H1 (cell line): ENCODE results near the gene DOC2A.

Experiments used
- RAD21 ChIP-seq, 2 experiments: IDR thresholded peaks in 1 of 2; conservative IDR thresholded peaks in 1 of 2; 2 replicates each; pipeline ENCODE4 v1.6.1; 2011; ENCODE audit warnings: low read depth in 2 of 2, low read length in 2 of 2, improper control_type of control experiment in 1 of 2, inconsistent platforms in 1 of 2, mild to moderate bottlenecking in 1 of 2, moderate library complexity in 1 of 2
- TAF1 ChIP-seq: IDR thresholded peaks from 2 replicates; pipeline ENCODE4 v1.6.1; 2011; ENCODE audit warnings: mild to moderate bottlenecking, low read depth, low read length

DNA sequence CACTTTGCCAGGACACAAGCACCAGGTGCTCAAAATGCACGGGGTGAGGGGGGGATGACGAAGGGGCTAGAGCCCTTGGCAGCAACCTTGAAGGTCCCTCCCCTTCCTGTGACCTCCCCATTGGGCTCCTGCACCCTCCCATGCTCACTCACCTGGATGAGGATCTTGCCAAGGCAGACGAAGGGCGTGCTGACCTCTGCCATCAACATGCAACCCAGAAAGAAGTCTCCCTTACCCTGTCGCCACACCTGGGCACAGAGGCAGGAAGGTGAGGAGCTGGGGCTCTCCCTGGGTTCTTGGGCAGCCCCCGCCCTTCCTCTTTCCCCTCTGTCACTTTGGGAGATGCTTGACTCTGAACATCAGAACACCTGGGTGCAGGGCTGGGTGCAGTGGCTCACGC is 14.7 kb upstream of the DOC2A start:
- TF ChIP-seq RAD21 (IDR thresholded peaks at IDR 0.05 in 1 of 2, conservative IDR thresholded peaks at IDR 0.05 in 1 of 2; ENCODE audit: low read depth in 2 of 2, low read length in 2 of 2) (no peak), TAF1 (no peak)
